K562 (cell line): ENCODE data around the gene XBP1. TPM values are rescaled to one million over a fixed set of nuclear protein-coding genes. Genes with fewer than 3 reads are reported as not detected.

Source experiments
- ATAC-seq: fragments of 200-7000 bp; cut with Tn5 transposase; 3 replicates; pipeline ENCODE4 v1.9.1; 2020; ENCODE audit warnings: moderate library complexity
- BruUV-seq: library from RNA; stranded (reverse); fragments of 400-500 nt; replicated peaks from 2 replicates; lab custom pipeline; 2021; lab: Mats Ljungman, UMichigan
- CTCF ChIA-PET: fragments of 300-600 bp; formaldehyde crosslinking; extraction: SDS; loops from one replicate; lab custom pipeline; 2021; ENCODE audit warnings: low intra/inter-chr PET ratio; lab: Yijun Ruan, JAX
- POLR2A ChIA-PET: fragments of 300-600, 350-650 bp; sonication (Branson Sonifier 250); formaldehyde crosslinking; extraction: SDS; loops from one replicate; lab custom pipeline; 2021; ENCODE audit warnings: antibody characterized with exemption, inconsistent platforms; lab: Yijun Ruan, JAX
- DNase-seq, 4 experiments: peaks; one replicate each; pipeline versions ENCODE4 v3.0.0 to v3.0.0-alpha.2; 2011 to 2018; ENCODE audit warnings: low spot score in 3 of 4, mixed read lengths in 3 of 4; ENCODE audit errors: extremely low read depth in 1 of 4
- FAIRE-seq: peaks from 2 replicates; lab custom pipeline; 2011; peaks lifted over from hg19 to GRCh38; lab: Jason Lieb, UNC
- H2AFZ ChIP-seq: 2 replicates; pipeline ENCODE4 v1.6.0; 2011; ENCODE audit warnings: low read depth, low read length, control low read depth, inconsistent platforms
- H3K27ac ChIP-seq: fragments of 200-600 bp; 3 replicates; pipeline ENCODE4 v1.8.0; 2011; ENCODE audit warnings: low read depth, mild to moderate bottlenecking, control low read depth, inconsistent platforms, low read length, moderate library complexity, mixed read lengths; ENCODE audit errors: extremely low read depth
- H3K27me3 ChIP-seq, 2 experiments: fragments of 300-600 bp in 1 of 2; 2 replicates in 1 of 2; 3 replicates in 1 of 2; pipeline versions ENCODE4 v1.6.0 to v1.8.0; 2011; ENCODE audit warnings: inconsistent platforms in 2 of 2, low read length in 2 of 2, mild to moderate bottlenecking in 1 of 2, mixed read lengths in 1 of 2, moderate library complexity in 1 of 2; ENCODE audit not compliant: control insufficient read depth in 2 of 2, insufficient read depth in 2 of 2
- H3K36me3 ChIP-seq: fragments of 300-600 bp; 3 replicates; pipeline ENCODE4 v1.8.0; 2011; ENCODE audit warnings: mild to moderate bottlenecking, low read length, inconsistent platforms; ENCODE audit not compliant: control insufficient read depth, insufficient read depth
- H3K4me1 ChIP-seq, 2 experiments: fragments of 200-600 bp in 1 of 2; replicated peaks in 1 of 2; 2 replicates in 1 of 2; 3 replicates in 1 of 2; pipeline versions ENCODE4 v1.5.1 to v1.8.0; 2011; ENCODE audit warnings: inconsistent platforms in 2 of 2, low read length in 2 of 2, mild to moderate bottlenecking in 1 of 2, mixed read lengths in 1 of 2, moderate library complexity in 1 of 2; ENCODE audit not compliant: control insufficient read depth in 2 of 2, insufficient read depth in 2 of 2
- H3K4me2 ChIP-seq: 2 replicates; pipeline ENCODE4 v1.6.1; 2011; ENCODE audit warnings: low read length, control low read depth, inconsistent platforms, mixed read lengths; ENCODE audit not compliant: insufficient read depth
- H3K4me3 ChIP-seq: fragments of 200-600 bp; sonication (generic), shearing (Covaris generic); 2 replicates; pipeline ENCODE4 v1.5.1; 2016; ENCODE audit warnings: control low read depth, inconsistent platforms
- H3K79me2 ChIP-seq: fragments of 200-600 bp; 3 replicates; pipeline ENCODE4 v1.8.0; 2011; ENCODE audit warnings: low read length, inconsistent platforms; ENCODE audit not compliant: control insufficient read depth, insufficient read depth
- H3K9ac ChIP-seq, 2 experiments: 2 replicates each; pipeline versions ENCODE4 v1.6.0 to v1.6.1; 2011; ENCODE audit warnings: low read depth in 2 of 2, low read length in 2 of 2, control low read depth in 1 of 2, inconsistent platforms in 1 of 2, mild to moderate bottlenecking in 1 of 2, mixed read lengths in 1 of 2; ENCODE audit not compliant: insufficient read depth in 1 of 2
- H3K9me1 ChIP-seq: one replicate; pipeline ENCODE4 v1.6.0; 2011; ENCODE audit warnings: inconsistent platforms, mild to moderate bottlenecking, low read length, moderate library complexity; ENCODE audit not compliant: control insufficient read depth, insufficient read depth
- H3K9me3 ChIP-seq: replicated peaks from 2 replicates; pipeline ENCODE4 v1.5.1; 2011; ENCODE audit warnings: low read depth, low read length, inconsistent platforms; ENCODE audit not compliant: control insufficient read depth, insufficient read depth
- H4K20me1 ChIP-seq: replicated peaks from 2 replicates; pipeline ENCODE4 v1.6.1; 2011; ENCODE audit warnings: low read length, inconsistent platforms, mixed read lengths; ENCODE audit not compliant: control insufficient read depth, insufficient read depth
- ATF7 ChIP-seq: fragments of 450-650 bp; IDR thresholded peaks from 2 replicates; pipeline ENCODE4 v1.7.1; 2014; ENCODE audit warnings: mild to moderate bottlenecking, moderate library complexity
- C11orf30 ChIP-seq: fragments of 450-650 bp; IDR thresholded peaks from 2 replicates; pipeline ENCODE4 v1.6.1; 2016; ENCODE audit warnings: low read depth, mild to moderate bottlenecking
- DNMT1 ChIP-seq: fragments of 450-650 bp; IDR thresholded peaks from 2 replicates; pipeline ENCODE4 v1.6.1; 2016; ENCODE audit warnings: antibody characterized with exemption, mild to moderate bottlenecking
- ELF2 ChIP-seq: fragments of 250-450 bp; sonication (Bioruptor Pico); IDR thresholded peaks from 2 replicates; pipeline ENCODE4 v1.5.0; 2021; ENCODE audit warnings: mild to moderate bottlenecking
- FOXA3 ChIP-seq, 2 experiments: fragments of 450-650 bp in 1 of 2; sonication (generic) in 1 of 2; formaldehyde crosslinking; IDR thresholded peaks in 1 of 2; conservative IDR thresholded peaks in 1 of 2; 2 replicates each; pipeline versions ENCODE4 v1.4.0 to v1.8.0; 2020 to 2022; ENCODE audit warnings: mild to moderate bottlenecking in 2 of 2, missing genetic modification reagents in 1 of 2
- KLF16 ChIP-seq: IDR thresholded peaks from 2 replicates; pipeline ENCODE4 v1.6.1; 2016; ENCODE audit warnings: antibody characterized with exemption
- LEF1 ChIP-seq: fragments of 450-650 bp; IDR thresholded peaks from 2 replicates; pipeline ENCODE4 v1.6.1; 2016; ENCODE audit warnings: mild to moderate bottlenecking
- MAFF ChIP-seq: IDR thresholded peaks from 2 replicates; pipeline ENCODE4 v1.6.1; 2012; ENCODE audit warnings: low read length, improper control_type of control experiment
- MAFK ChIP-seq: IDR thresholded peaks from 2 replicates; pipeline ENCODE4 v1.6.1; 2011; ENCODE audit warnings: low read length, improper control_type of control experiment
- PHB2 ChIP-seq: fragments of 450-650 bp; IDR thresholded peaks from 2 replicates; pipeline ENCODE4 v1.6.1; 2017; ENCODE audit warnings: low read depth
- REST ChIP-seq, 2 experiments: fragments of 450-650 bp; formaldehyde crosslinking in 1 of 2; IDR thresholded peaks; 2 replicates each; pipeline versions ENCODE4 v1.4.0 to v1.6.1; 2014 to 2020; ENCODE audit warnings: mild to moderate bottlenecking in 2 of 2, borderline replicate concordance in 1 of 2, low read depth in 1 of 2
- SIN3B ChIP-seq: fragments of 450-650 bp; IDR thresholded peaks from 2 replicates; pipeline ENCODE4 v1.6.1; 2017; ENCODE audit warnings: low read depth, mild to moderate bottlenecking, moderate library complexity
- TAL1 ChIP-seq: fragments of 450-650 bp; IDR thresholded peaks from 2 replicates; pipeline ENCODE4 v1.6.1; 2016; ENCODE audit warnings: mild to moderate bottlenecking
- ZNF212 ChIP-seq: fragments of 450-650 bp; formaldehyde crosslinking; IDR thresholded peaks from 2 replicates; pipeline ENCODE4 v1.4.0; 2020; ENCODE audit warnings: mild to moderate bottlenecking
- ZNF316 ChIP-seq: fragments of 450-650 bp; IDR thresholded peaks from 2 replicates; pipeline ENCODE4 v1.6.1; 2016
- WGBS: fragments of 100-300 bp; shearing (Covaris generic); methylation state at CpG from one replicate; pipeline ENCODE4 v1.1.6; 2016; ENCODE audit warnings: low coverage, mixed read lengths; ENCODE audit not compliant: insufficient coverage; ENCODE audit errors: missing lambda C conversion rate; 5-methylcytosine and 5-hydroxymethylcytosine counted together
- in situ Hi-C: fragments of 300-500 bp; cut with MboI; formaldehyde crosslinking; loops from 4 replicates; pipeline ENCODE4 v1.15.0; 2018; ENCODE audit warnings: inconsistent platforms, mixed read lengths
- intact Hi-C: fragments of 100-400 bp; cut with micrococcal nuclease; formaldehyde crosslinking; loops from 2 replicates; pipeline ENCODE4 v1.14.2; 2022
- polyA plus RNA-seq, 8 experiments: library from polyadenylated mRNA; depleted of rRNA in 4 of 8; stranded (reverse) in 5 of 8; unstranded in 3 of 8; fragments of >200 nt; fragmentation: Nextera tagmentation in 2 of 8; fragmentation: Illumina TruSeq in 1 of 8; extraction: Ambion mirVana in 2 of 8; extraction: Trizol in 1 of 8; gene quantifications; 2 replicates each; pipeline versions ENCODE4 v1.2.1 to v1.2.3, GENCODE V29; 2011 to 2014; ENCODE audit warnings: inconsistent platforms in 1 of 8, missing spikeins in 1 of 8
- total RNA-seq, 7 experiments: library from RNA; depleted of rRNA in 6 of 7; stranded (reverse); fragments of >200 nt in 6 of 7; fragmentation: Illumina TruSeq in 2 of 7; extraction: Trizol in 2 of 7; gene quantifications; 2 replicates each; pipeline versions ENCODE4 v1.2.1 to v1.2.3, GENCODE V29; 2011 to 2021; ENCODE audit warnings: low replicate concordance in 1 of 7

Gene XBP1
- total and polyA plus RNA-seq, 9 of the 15 experiments (the other 6 are each of a cell fraction or from before 2014, with no cell fraction given): 25.0 to 218 (median 94.6) TPM

- no peak overlapping the region for H3K9ac ChIP-seq
- H3K4me1 ChIP-seq: peaks cover 0 to 15% of the 10 kb centered on the region in 2 experiments; a peak in 2 of 5 replicates
- no peak overlapping the region for H3K27ac ChIP-seq
- no TSS peak for BruUV-seq
- no peaks in the 10 kb centered on the region for H3K9me1 ChIP-seq
- ChIA-PET CTCF (interaction anchor here (0.6 kb wide), 2 partner anchors 195 to 943 kb away, joined by 3 to 5 read pairs; no protein-coding TSS in a partner anchor), POLR2A (interaction anchor here (1.0 kb wide), 1 partner anchor 15 kb away, joined by 4 read pairs; no protein-coding TSS in a partner anchor)
- no peaks in the 10 kb centered on the region for H4K20me1 ChIP-seq
- intact Hi-C loops: no loop called here
- no peak overlapping the region for H3K4me2 ChIP-seq
- no peaks in the 10 kb centered on the region for H3K79me2 ChIP-seq
- H3K9me3 ChIP-seq: no peaks in the 10 kb centered on the region
- H3K27me3 ChIP-seq: no peaks in the 10 kb centered on the region
- 0 out of 3 replicates have a peak, but pooled peaks have one; percentile 55 for ATAC-seq
- no peak overlapping the region for H2AFZ ChIP-seq
- in situ Hi-C loops: loop anchor here (10.0 kb wide), 1 partner anchor 768 kb away; no protein-coding TSS in a partner anchor
- H3K4me3 ChIP-seq: no peak overlapping the region
- DNase-seq: no peak
- 9% methylated on average over 4 of the region's 4 CpGs for WGBS
- H3K36me3 ChIP-seq: no peaks in the 10 kb centered on the region
- FAIRE-seq: peak; percentile 42
- TF ChIP-seq MAFK: peak; percentile 30; the same call in 1 of the 2 replicates
- peak; percentile 76 for TF ChIP-seq C11orf30
- TF ChIP-seq DNMT1: no peak
- peak; percentile 21; the same call in 1 of the 2 replicates for TF ChIP-seq MAFF
- TF ChIP-seq LEF1: peak; percentile 43; the same call in 1 of the 2 replicates
- no peak for TF ChIP-seq TAL1
- peak; percentile 98 for TF ChIP-seq REST (IDR thresholded peaks at IDR 0.05; ENCODE audit: borderline replicate concordance)
- no peak for TF ChIP-seq REST (CRISPR knock-in tag; IDR thresholded peaks at IDR 0.05; ENCODE audit: low read depth)
- peak; percentile 89 for TF ChIP-seq KLF16
- peak in 1 of 2 experiments; percentile 57; a peak in 1 of 4 replicates for TF ChIP-seq FOXA3 (CRISPR knock-in tag; conservative IDR thresholded peaks at IDR 0.05 in 1 of 2, IDR thresholded peaks at IDR 0.05 in 1 of 2)
- peak; percentile 67 for TF ChIP-seq ZNF316
- no peak for TF ChIP-seq ELF2
- TF ChIP-seq ZNF212: no peak
- no peak for TF ChIP-seq SIN3B
- TF ChIP-seq ATF7: 0 out of 2 replicates have a peak, but pooled peaks have one; percentile 11
- TF ChIP-seq PHB2: no peak
Observed at GRCh38 chr22:28822930-28823551, 22.7 kb upstream of the XBP1 start.
